ENCODE results near the gene MOSPD3. TPM values are rescaled to one million over a fixed set of nuclear protein-coding genes. Genes with fewer than 3 reads are reported as not detected.
A peak's percentile ranks its signal among the peaks of the same experiment; 100 is the strongest.

Gene MOSPD3
- total RNA-seq, 1 donor from 2014 or later: 37.1 TPM

GRCh38 chr7:100566018-100566531 is 46.3 kb upstream of the MOSPD3 start:
- no peaks in the 10 kb centered on the region for H3K36me3 Mint-ChIP-seq (ENCODE audit: unreplicated experiment)
- peaks cover 12% of the 10 kb centered on the region for H3K27me3 Mint-ChIP-seq (ENCODE audit: unreplicated experiment)
- DNase-seq: no peak
- peaks cover 2% of the 10 kb centered on the region for H3K9me3 Mint-ChIP-seq (ENCODE audit: unreplicated experiment)
- no peak overlapping the region for H3K4me3 Mint-ChIP-seq (ENCODE audit: unreplicated experiment)
- peaks cover 2% of the 10 kb centered on the region for H3K4me1 Mint-ChIP-seq (ENCODE audit: low read depth, unreplicated experiment)
- no peak for TF ChIP-seq CTCF (IDR thresholded peaks at IDR 0.05; ENCODE audit: partially characterized antibody, unreplicated experiment)
- H3K27ac Mint-ChIP-seq (ENCODE audit: unreplicated experiment): no peak overlapping the region

- Mint-ChIP-seq H3K4me3 (ENCODE audit: unreplicated experiment) (no peak overlapping the region), H3K27me3 (ENCODE audit: unreplicated experiment) (peaks cover 17% of the 10 kb centered on the region), H3K4me1 (ENCODE audit: low read depth, unreplicated experiment) (peaks cover 4% of the 10 kb centered on the region), H3K36me3 (ENCODE audit: unreplicated experiment) (no peaks in the 10 kb centered on the region), H3K27ac (ENCODE audit: unreplicated experiment) (no peak overlapping the region), H3K9me3 (ENCODE audit: unreplicated experiment) (peaks cover 2% of the 10 kb centered on the region)
- no peak for TF ChIP-seq CTCF (IDR thresholded peaks at IDR 0.05; ENCODE audit: partially characterized antibody, unreplicated experiment)
- DNase-seq: no peak
Observed at GRCh38 chr7:100567031-100567730, 45.2 kb upstream of the MOSPD3 start.

- no peaks in the 10 kb centered on the region for H3K36me3 Mint-ChIP-seq (ENCODE audit: unreplicated experiment)
- no peak for DNase-seq
- H3K27ac Mint-ChIP-seq (ENCODE audit: unreplicated experiment): no peak overlapping the region
- peaks cover 2% of the 10 kb centered on the region for H3K9me3 Mint-ChIP-seq (ENCODE audit: unreplicated experiment)
- no peak for TF ChIP-seq CTCF (IDR thresholded peaks at IDR 0.05; ENCODE audit: partially characterized antibody, unreplicated experiment)
- no peak overlapping the region for H3K4me3 Mint-ChIP-seq (ENCODE audit: unreplicated experiment)
- peaks cover 4% of the 10 kb centered on the region for H3K4me1 Mint-ChIP-seq (ENCODE audit: low read depth, unreplicated experiment)
- peaks cover 17% of the 10 kb centered on the region for H3K27me3 Mint-ChIP-seq (ENCODE audit: unreplicated experiment)
Observed at GRCh38 chr7:100567751-100568175, 44.6 kb upstream of the MOSPD3 start.

GRCh38 chr7:100568176-100568895 is 44.0 kb upstream of the MOSPD3 start:
- Mint-ChIP-seq H3K4me1 (ENCODE audit: low read depth, unreplicated experiment) (peaks cover 4% of the 10 kb centered on the region), H3K27me3 (ENCODE audit: unreplicated experiment) (peaks cover 17% of the 10 kb centered on the region), H3K9me3 (ENCODE audit: unreplicated experiment) (peaks cover 2% of the 10 kb centered on the region), H3K27ac (ENCODE audit: unreplicated experiment) (no peak overlapping the region), H3K36me3 (ENCODE audit: unreplicated experiment) (no peaks in the 10 kb centered on the region), H3K4me3 (ENCODE audit: unreplicated experiment) (peak overlapping the region; percentile 55)
- TF ChIP-seq CTCF (IDR thresholded peaks at IDR 0.05; ENCODE audit: partially characterized antibody, unreplicated experiment): no peak
- no peak for DNase-seq
